Uterus (tissue), 2 donors: ENCODE data around the gene REV3L.

Source experiments
- CTCF ChIP-seq, 4 experiments: fragments of 200-600 bp in 2 of 4; fragments of 450-650 bp in 2 of 4; sonication (generic) in 2 of 4; IDR thresholded peaks; one replicate each; pipeline ENCODE4 v1.5.1; 2016 to 2019; ENCODE audit warnings: antibody characterized with exemption in 4 of 4, mild to moderate bottlenecking in 2 of 4, moderate library complexity in 1 of 4
- POLR2A ChIP-seq, 2 donors: fragments of 450-650 bp; IDR thresholded peaks; one replicate each; pipeline ENCODE4 v1.6.1; 2016; ENCODE audit warnings: antibody characterized with exemption in 2 of 2, mild to moderate bottlenecking in 1 of 2, moderate library complexity in 1 of 2

DNA sequence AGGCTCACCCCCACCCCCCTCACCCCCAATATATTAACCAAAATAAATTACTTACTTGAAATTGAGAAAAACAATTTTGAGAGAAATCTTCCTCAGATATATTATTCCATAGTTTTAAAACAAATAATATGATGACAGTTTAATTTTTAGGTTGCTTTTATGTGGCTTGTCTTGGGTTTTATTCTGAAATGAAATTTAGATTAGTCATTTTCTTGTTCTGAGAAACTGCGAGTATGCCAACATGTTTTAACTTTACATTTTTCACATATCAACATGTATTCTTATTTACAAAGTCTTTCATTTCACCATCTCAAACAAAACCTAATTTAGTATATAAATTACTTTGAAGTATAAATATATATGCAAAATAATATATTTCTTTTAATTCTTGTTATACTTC lies 11.1 kb downstream of the REV3L start:
- TF ChIP-seq CTCF (IDR thresholded peaks at IDR 0.05), result no peak
- TF ChIP-seq POLR2A (IDR thresholded peaks at IDR 0.05), result no peak
